NCI-H1417 treated with DMSO at 0.1 percent for 48 hours (cell line): ENCODE data around the gene TEX48.

Experiments used
- DNase-seq: peaks from one replicate; lab custom pipeline; 2025; lab: John Stamatoyannopoulos, UW

TEX48 gene

GRCh38 chr9:114693248-114693855, 11.4 kb upstream of the TEX48 start:
- no peak for DNase-seq

DNA sequence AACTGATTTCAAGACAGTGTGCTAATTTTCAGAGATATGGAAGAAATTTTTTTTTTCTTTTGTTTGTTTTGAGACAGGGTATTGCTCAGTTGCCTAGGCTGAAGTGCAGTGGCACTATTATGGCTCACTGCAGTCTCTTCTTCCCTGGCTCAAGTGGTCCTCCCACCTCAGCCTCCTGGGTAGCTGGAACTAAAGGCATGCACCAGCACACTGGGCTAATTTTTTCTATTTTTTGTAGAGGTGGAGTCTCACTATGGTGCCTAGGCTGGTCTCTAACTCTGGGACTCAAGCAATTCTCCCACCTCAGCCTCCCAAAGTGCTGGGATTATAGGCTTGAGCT, 9.9 kb upstream of the TEX48 start:
- no peak for DNase-seq

GRCh38 chr9:114691046-114691955, 9.3 kb upstream of the TEX48 start:
- DNase-seq: no peak

DNA sequence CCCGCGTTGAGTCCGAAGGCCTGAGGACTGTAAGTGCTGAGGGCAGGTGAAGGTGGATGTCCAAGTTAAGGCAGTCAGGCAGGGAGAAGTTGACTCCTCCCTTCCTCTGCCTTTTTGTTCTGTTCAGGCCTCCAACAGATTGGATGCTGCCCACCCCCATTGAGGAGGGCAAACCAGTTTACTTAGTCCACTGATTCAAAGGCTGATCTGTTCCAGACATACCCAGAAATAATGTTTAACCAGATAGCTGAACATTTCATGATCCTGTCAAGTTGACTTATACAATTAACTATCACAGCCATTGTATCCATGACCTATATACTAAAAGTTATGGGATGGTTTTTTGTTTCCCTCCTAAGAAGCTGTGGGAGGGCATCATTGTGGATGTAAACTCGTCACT, 8.3 kb upstream of the TEX48 start:
- no peak for DNase-seq

- no peak for DNase-seq
These were observed 7.8 kb upstream of the TEX48 start for GRCh38 chr9:114689813-114690212.

DNA sequence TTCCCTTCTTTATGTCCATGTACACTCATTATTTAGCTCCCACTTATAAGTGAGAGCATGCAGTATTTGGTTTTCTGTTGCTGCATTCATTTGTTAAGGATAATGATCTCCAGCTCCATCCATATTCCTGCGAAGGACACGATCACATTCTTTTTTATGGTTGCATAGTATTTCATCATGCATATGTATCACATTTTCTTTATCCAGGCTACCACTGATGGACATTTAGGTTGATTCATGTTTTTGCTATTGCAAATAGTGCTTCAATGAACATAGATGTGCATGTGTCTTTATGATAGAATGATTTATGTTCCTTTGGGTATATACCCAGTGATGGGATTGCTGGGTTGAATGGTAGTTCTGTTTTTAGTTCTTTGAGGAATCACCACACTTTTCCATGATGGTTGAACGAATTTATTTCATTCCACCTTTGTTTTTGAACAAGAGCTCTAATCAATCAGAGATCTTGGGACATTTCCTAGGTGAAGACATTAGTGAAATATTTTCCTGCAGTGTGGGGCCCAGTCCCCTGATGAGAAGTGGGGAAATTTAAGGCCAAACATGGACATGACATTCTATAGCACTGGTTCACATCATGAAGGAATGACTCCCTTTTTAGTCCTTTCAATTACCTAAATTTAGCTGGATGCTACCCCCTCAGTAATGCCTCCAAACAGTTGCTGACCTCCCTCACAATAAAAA, 7.1 kb upstream of the TEX48 start:
- DNase-seq: no peak

DNA sequence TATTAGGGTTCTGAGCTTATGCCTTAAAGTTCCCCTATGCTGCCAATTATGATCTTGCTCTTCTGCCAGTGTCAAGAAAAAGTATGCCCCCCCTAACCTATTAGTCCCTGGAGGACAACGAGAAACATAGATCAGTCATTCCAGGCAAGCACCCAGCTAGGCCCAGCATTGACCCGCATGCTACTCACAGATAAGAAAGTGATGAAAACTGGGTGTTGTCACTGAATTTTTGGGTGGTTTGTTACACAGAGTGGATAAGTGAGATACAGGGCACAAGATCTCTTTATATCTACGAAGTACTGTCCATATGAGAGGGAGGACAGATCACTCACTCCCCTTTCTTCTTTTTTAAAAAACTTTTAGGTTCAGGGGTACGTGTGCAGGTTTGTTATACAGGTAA, 6.4 kb upstream of the TEX48 start:
- no peak for DNase-seq

DNA sequence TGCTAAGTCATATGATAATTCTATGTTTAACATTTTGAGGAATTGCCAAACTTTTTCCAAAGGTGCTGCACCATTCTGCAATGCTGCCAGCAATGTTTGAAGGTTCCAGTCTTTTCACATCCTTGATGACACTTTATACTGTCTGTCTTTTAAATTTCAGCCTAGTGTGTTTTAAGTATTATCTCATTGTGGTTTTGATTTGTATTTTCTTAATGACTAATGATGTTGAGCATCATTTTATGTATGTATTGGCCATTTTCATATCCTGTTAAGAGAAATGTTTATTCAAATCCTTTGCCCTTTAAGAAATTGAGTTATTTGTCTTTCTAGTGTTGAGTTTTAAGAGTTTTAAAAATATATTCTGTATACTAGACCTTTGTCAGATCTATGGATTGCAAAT, 5.0 kb upstream of the TEX48 start:
- no peak for DNase-seq

DNA sequence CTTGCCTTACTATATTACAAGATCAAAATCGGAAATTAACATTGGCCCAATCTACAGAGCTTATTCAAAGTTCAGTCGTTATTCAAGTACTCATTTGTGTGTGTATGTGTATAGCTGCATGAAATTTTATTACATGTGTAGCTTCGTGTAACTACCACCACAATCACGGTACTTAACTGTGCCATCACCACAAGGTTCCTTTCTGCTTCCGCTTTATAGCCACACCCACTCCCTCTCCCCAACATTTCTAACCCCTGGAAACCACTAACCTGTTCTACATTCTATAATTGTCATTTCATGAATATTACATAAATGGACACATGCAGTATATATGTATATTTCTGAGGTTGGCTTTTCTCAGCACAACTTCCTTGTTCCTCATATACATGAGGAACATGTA, 4.0 kb upstream of the TEX48 start:
- DNase-seq: no peak

GRCh38 chr9:114684036-114684435, 2.0 kb upstream of the TEX48 start:
- DNase-seq: no peak

- DNase-seq: no peak
These were observed 854 bp upstream of the TEX48 start for GRCh38 chr9:114682846-114683245.

- no peak for DNase-seq
These were observed 1.6 kb downstream of the TEX48 start for GRCh38 chr9:114680259-114681001.

DNA sequence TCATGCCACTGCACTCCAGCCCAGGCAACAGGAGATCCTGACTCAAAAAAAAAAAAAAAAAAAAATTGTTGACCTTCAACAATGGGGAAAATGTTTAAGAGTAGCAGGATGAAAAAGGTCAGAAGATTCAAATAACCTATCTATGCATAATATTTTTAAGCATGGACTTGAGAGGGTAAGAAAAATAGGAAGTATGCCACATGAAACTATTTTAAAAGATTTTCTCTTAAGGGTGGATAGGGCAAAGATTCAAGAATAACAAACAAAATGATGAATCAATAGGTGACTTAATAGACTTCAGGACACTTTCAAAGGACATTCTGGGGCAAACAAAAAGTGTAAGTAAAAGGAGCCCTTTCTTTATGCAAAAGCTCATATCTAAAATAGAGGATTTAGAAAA, 3.2 kb downstream of the TEX48 start:
- no peak for DNase-seq

- no peak for DNase-seq
These were observed 3.9 kb downstream of the TEX48 start for GRCh38 chr9:114678130-114678529.

- DNase-seq: no peak
These were observed 4.6 kb downstream of the TEX48 start for GRCh38 chr9:114677418-114677817.

DNA sequence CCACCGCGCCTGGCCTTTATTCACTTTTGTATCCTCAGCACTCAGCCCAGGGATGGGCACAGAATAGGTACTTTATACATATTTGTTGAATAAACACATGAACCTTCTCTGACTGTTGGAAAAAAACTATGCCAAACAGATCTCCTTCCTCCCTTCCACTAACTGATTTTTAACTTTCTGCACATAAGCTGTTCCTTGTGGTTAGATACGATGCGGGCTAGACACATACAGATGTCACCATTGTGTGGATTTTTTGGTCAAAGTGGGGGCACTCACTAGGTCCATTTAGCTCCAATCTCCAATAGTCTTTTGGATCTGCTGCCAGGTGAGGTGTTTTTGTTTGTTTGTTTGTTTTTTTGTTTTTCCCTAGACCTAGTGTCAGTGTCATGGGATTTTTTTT, 5.1 kb downstream of the TEX48 start:
- DNase-seq: no peak

GRCh38 chr9:114674798-114675540, 7.0 kb downstream of the TEX48 start:
- DNase-seq: no peak

DNA sequence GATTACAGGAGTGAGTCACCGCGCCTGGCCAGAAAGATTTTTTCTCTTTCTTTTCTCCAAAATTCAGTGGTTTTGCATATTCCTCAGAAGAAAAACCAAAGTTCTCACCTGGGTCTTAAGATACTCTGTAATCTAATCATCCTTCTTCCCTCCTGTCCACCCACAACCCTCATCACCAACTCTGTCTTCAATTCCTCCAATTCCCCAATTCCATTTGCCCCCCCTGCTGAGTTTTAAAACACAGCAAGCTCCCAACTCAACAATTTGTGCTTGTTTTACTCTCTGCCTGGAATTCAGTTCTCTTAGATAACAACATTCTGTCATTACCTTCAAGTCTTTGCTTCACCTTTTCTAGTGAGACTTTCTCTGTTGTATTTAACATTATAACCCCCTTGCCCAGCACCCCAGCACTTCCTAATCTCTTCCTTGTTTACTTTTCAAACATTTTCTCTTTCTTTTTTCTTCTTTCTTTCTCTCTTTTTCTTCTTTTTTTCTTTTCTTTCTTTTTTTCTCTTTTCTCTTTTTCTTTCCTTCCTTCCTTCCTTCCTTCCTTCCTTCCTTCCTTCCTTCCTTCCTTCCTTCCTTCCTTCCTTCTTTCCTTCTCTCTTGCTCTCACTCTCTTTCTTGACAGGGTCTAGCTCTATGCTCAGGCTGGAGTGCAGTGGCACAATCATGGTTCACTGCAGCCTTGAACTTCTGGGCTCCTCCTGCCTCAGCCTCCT, 7.8 kb downstream of the TEX48 start:
- DNase-seq: no peak

DNA sequence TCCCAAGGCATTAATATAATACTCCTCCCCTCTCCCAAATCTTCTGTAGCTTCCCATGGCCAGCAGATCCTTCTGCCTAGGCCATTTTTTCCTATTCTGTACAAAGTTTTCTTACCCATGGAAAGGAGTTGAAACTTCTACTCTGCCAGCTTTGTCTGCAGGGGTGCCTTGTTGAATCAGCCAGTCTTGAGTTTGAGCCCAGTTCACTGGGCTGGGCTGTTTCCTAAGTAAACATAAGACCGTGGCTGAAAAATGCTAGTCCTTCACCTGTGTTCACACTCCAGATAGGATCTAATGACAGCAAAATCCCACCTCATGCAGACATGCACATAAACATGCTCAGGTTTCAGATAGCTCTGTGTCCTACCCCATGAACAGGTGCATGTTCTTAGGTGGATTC, 10.4 kb downstream of the TEX48 start:
- DNase-seq: no peak

GRCh38 chr9:114669961-114670360, 12.0 kb downstream of the TEX48 start:
- DNase-seq: no peak

DNA sequence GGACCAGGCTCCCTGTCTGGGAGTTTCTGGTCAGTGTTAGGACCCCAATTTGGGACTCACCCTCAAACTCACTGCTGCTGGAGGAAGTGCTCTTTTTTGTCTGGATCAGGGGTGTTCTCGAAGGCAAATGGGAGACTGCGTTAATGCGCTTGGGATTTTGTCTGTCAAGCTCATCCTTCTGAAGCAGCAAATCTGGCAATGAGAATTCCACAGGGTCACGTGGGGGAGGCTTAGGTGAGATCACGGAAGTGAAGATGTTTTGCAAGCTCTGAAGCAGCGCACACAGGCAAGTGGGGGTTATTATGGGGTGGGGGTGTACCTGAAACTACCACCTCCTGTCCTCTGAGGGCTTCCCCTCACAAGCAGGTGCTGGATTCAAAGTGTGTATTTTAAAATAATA, 13.8 kb downstream of the TEX48 start:
- no peak for DNase-seq
